Esophagus squamous epithelium (tissue), 5 donors: ENCODE data around the gene CYP2A6. TPM values are rescaled to one million over a fixed set of nuclear protein-coding genes. Genes with fewer than 3 reads are reported as not detected.
"Not testable (repeated sequence)": the region's sequence is repeated elsewhere in the genome, so short reads cannot be mapped to it uniquely, and the experiment has no call there.

Experiments used
- DNase-seq: peaks from one replicate; lab custom pipeline; 2025; lab: John Stamatoyannopoulos, UW
- H3K27ac ChIP-seq, 4 donors: fragments of 200-600 bp; sonication (generic); one replicate each; pipeline ENCODE4 v1.5.1; 2016 to 2019; ENCODE audit warnings: mild to moderate bottlenecking in 1 of 4
- H3K27me3 ChIP-seq, 4 donors: fragments of 200-600 bp; sonication (generic); 1 replicate in 3 of 4; 2 replicates in 1 of 4; pipeline versions ENCODE4 v1.5.1 to v1.6.0; 2017 to 2021; ENCODE audit warnings: antibody characterized with exemption in 1 of 4
- H3K36me3 ChIP-seq, 3 donors: fragments of 200-600 bp; sonication (generic); one replicate each; pipeline ENCODE4 v1.5.1; 2016 to 2019
- H3K4me1 ChIP-seq, 3 donors: fragments of 200-600 bp; sonication (generic); one replicate each; pipeline ENCODE4 v1.5.1; 2017 to 2019
- H3K4me3 ChIP-seq, 4 donors: fragments of 200-600 bp; sonication (generic); 1 replicate in 3 of 4; 2 replicates in 1 of 4; pipeline ENCODE4 v1.5.1; 2016 to 2019; ENCODE audit warnings: mild to moderate bottlenecking in 2 of 4, moderate library complexity in 1 of 4
- H3K9me3 ChIP-seq, 3 donors: fragments of 200-600 bp; sonication (generic); one replicate each; pipeline ENCODE4 v1.5.1; 2016 to 2019
- POLR2A ChIP-seq, 4 donors: fragments of 450-650 bp; IDR thresholded peaks; one replicate each; pipeline ENCODE4 v1.6.1; 2017; ENCODE audit warnings: antibody characterized with exemption in 4 of 4, mild to moderate bottlenecking in 4 of 4, moderate library complexity in 3 of 4
- WGBS, 2 donors: methylation state at CpG; one replicate each; pipeline ENCODE4 v1.1.5; 2018; 5-methylcytosine and 5-hydroxymethylcytosine counted together
- intact Hi-C: fragments of 100-400 bp; cut with DNase I; formaldehyde crosslinking; loops from one replicate; pipeline ENCODE4 v1.15.0; 2022
- total RNA-seq, 4 donors: library from RNA; depleted of rRNA; stranded (reverse); fragments of >200 nt; gene quantifications; one replicate each; pipeline ENCODE4 v1.1.0, GENCODE V29; 2016
- TF ChIP-seq, protein P1 (sequence below), 6 experiments: fragments of 450-650 bp in 4 of 6; fragments of 200-600 bp in 2 of 6; sonication (generic) in 2 of 6; IDR thresholded peaks; one replicate each; pipeline ENCODE4 v1.5.1; 2016 to 2019; ENCODE audit warnings: antibody characterized with exemption in 6 of 6, mild to moderate bottlenecking in 4 of 6, moderate library complexity in 4 of 6
- donor health status: DM: yes; HTN: yes; CAD: no.

Gene CYP2A6
- total RNA-seq, 4 donors from 2014 or later: not detected

DNA sequence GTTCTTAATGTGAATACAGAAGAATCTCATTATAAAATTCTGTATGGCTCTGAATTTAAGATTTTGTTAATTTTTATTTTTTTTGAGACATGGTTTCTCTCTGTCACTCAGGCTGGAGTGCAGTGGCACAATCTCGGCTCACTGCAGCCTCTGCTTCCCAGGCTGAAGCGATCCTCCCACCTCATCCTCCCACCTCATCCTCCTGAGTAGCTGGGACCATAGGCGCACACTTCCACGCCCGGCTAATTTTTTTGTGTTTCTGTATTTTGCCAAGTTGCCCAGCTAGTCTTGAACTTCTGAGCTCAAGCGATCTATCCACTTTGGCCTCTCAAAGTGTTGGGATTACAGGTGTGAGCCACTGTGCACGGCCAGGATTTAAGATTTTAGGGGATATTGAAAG is 17.5 kb upstream of the CYP2A6 start:
- TF ChIP-seq, protein P1, sequence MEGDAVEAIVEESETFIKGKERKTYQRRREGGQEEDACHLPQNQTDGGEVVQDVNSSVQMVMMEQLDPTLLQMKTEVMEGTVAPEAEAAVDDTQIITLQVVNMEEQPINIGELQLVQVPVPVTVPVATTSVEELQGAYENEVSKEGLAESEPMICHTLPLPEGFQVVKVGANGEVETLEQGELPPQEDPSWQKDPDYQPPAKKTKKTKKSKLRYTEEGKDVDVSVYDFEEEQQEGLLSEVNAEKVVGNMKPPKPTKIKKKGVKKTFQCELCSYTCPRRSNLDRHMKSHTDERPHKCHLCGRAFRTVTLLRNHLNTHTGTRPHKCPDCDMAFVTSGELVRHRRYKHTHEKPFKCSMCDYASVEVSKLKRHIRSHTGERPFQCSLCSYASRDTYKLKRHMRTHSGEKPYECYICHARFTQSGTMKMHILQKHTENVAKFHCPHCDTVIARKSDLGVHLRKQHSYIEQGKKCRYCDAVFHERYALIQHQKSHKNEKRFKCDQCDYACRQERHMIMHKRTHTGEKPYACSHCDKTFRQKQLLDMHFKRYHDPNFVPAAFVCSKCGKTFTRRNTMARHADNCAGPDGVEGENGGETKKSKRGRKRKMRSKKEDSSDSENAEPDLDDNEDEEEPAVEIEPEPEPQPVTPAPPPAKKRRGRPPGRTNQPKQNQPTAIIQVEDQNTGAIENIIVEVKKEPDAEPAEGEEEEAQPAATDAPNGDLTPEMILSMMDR (IDR thresholded peaks at IDR 0.05): no peak
- no peak for TF ChIP-seq POLR2A (IDR thresholded peaks at IDR 0.05)
- Histone ChIP-seq H3K4me3 (no peak overlapping the region), H3K36me3 (no peaks in the 10 kb centered on the region), H3K27me3 (no peaks in the 10 kb centered on the region), H3K9me3 (no peaks in the 10 kb centered on the region), H3K27ac (no peak overlapping the region), H3K4me1 (no peaks in the 10 kb centered on the region)
- DNase-seq: no peak
- 81 to 88% methylated on average over 5 to 6 of the region's 7 CpGs for WGBS, 2 donors
- intact Hi-C loops: no loop called here

DNA sequence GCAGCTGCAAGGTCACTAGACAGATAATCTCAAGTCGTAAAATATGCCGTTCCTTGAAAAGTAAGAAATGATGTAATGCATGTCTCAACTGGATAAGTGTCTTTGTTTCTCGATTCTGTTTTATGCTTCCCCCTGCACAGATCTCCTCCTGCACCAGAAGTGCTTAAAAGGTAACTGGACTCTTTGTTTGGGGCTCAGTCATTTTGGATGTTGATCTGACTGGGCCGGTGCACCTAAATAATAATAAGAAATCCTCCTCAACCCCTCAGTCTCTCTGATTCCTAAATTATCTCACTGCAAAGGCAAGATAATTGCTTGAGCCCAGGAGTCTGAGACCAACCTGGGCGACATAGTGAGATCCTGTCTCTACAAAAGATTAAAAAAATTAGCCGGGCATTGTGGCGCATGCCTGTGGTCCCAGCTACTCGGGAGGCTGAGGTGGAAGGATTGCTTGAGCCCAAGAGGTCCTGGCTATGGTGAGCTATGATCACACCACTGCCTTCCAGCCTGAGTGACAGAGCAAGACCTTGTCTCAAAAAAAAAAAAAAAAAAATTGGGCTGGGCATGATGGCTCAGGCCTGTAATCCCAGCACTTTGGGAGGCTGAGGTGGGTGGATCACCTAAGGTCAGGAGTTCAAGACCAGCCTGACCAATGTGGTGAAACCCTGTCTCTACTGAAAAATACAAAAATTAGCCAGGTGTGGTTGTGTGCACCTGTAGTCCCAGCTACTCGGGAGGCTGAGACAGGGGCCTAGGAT is 14.7 kb upstream of the CYP2A6 start:
- H3K4me3 ChIP-seq, DNase-seq, H3K27ac ChIP-seq, H3K36me3 ChIP-seq, H3K4me1 ChIP-seq, intact Hi-C loops, H3K27me3 ChIP-seq, H3K9me3 ChIP-seq: not testable (repeated sequence)
- WGBS, 2 donors: 34 to 69% methylated on average over 4 to 9 of the region's 9 CpGs

DNA sequence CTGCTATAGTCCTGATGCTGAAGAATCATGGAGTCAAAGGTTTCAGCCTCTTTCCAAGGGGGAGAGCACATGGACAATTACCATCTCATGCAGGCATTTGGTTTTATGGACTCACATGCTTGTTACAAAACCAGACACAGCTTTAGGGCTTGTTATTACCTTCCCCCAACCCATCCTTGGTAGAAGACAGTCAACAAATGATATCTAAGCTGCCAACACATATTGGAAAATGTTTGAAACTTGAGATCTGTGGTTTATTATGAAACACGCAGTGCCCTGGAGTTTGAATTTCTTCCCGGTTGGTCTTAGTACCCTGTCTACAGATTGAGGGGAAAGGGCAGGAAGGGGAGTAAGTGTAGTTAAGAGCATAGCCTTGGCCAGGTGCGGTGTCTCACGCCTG is 12.5 kb upstream of the CYP2A6 start:
- no peak for DNase-seq

DNA sequence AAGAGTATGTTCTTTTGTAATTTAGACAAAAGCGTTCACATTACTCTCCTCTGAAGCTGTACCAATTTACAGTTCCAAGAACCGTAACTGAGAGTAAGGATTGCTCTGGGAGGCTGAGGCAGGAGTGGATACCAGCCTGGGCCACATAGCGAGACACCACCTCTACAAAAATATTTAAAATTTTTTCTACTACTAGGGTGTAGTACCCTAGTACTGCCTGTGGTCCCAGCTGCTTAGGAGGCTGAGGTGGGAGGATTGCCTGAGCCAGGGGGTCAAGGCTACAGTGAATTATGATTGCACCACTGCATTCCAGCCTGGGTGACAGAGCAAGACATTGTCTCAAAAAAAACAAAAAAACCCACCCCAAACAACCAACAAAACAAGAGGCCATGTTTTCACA is 12.1 kb upstream of the CYP2A6 start:
- no peak for DNase-seq
- intact Hi-C loops: no loop called here
- TF ChIP-seq, protein P1 (IDR thresholded peaks at IDR 0.05): no peak
- TF ChIP-seq POLR2A (IDR thresholded peaks at IDR 0.05): no peak
- Histone ChIP-seq H3K27ac (no peak overlapping the region), H3K4me3 (no peak overlapping the region), H3K4me1 (no peaks in the 10 kb centered on the region), H3K36me3 (no peaks in the 10 kb centered on the region), H3K27me3 (no peaks in the 10 kb centered on the region), H3K9me3 (no peaks in the 10 kb centered on the region)
- WGBS, 2 donors: 77 to 89% methylated on average over 3 of the region's 3 CpGs

More for the DNA sequence above, 12.5 kb upstream of the CYP2A6 start:
- Histone ChIP-seq H3K4me1 (no peaks in the 10 kb centered on the region), H3K27ac (no peak overlapping the region), H3K9me3 (no peaks in the 10 kb centered on the region), H3K27me3 (no peaks in the 10 kb centered on the region), H3K36me3 (no peaks in the 10 kb centered on the region), H3K4me3 (no peak overlapping the region)
- no peak for TF ChIP-seq POLR2A (IDR thresholded peaks at IDR 0.05)
- TF ChIP-seq, protein P1 (IDR thresholded peaks at IDR 0.05): no peak
- 87% methylated on average over 4 of the region's 4 CpGs; no CpG with 5 or more reads in 1 of the 2 donors for WGBS, 2 donors
- intact Hi-C loops: no loop called here

DNA sequence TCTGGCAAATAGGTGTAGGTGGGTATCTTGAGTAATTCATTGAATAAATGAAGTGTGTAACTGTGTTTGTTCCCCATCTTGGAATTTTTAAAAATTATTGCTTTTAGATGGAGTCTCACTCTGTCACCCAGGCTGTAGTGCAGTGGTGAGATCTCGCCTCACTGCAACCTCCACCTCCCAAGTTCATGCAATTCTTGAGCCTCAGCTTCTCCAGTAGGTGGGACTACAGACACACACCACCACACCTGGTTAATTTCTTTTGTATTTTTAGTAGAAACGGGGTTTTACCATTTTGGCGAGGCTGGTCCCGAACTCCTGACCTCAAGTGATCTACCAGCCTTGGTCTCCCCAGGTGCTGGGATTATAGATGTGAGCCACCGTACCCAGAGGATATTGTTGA is 7.9 kb upstream of the CYP2A6 start:
- H3K27ac ChIP-seq: no peak overlapping the region
- 45 to 83% methylated on average over 4 to 5 of the region's 5 CpGs for whole genome bisulfite sequencing, 2 donors
- H3K4me3 ChIP-seq: no peak overlapping the region
- intact Hi-C loops: no loop called here
- TF ChIP-seq, protein P1 (IDR thresholded peaks at IDR 0.05): no peak
- TF ChIP-seq POLR2A (IDR thresholded peaks at IDR 0.05): no peak
- no peaks in the 10 kb centered on the region for H3K36me3 ChIP-seq
- H3K9me3 ChIP-seq: no peaks in the 10 kb centered on the region
- H3K4me1 ChIP-seq: no peaks in the 10 kb centered on the region
- DNase-seq: no peak
- H3K27me3 ChIP-seq: no peaks in the 10 kb centered on the region

DNA sequence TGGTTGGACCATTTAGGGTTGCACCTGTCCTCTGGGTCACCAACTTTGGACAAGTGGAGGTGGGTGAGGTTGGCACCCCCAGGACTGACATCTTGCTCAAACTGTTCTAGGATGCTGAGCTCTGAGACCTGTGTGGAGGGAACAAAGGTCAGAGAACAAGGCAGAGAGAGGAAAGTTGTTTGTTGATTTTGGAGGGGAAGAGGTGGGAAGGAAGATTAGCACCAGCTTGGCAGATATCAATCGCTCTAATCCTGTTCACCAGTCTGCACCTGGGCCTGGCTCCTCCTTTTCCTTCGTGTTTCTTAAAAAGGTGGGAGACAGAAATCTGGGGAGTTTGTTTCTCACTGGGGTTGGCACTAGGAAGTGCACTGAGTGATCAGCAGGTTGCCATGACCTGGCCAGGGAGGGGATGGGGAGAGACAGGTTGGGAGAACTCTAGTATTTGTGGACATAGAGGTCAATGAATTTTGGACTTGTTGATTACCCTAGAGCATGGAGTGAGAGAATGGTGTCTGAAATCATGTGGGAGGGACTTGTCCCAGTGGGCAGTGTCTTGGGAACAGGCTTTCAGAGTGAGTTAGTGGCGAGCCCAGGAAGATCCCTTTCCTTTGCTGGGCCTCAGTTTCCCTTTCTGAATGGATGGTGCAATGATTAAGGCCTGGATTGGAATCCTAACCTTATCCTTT is 2.4 kb upstream of the CYP2A6 start:
- H3K4me1 ChIP-seq, H3K27ac ChIP-seq, H3K9me3 ChIP-seq, intact Hi-C loops, H3K4me3 ChIP-seq, H3K36me3 ChIP-seq, DNase-seq: not testable (repeated sequence)
- 47 to 60% methylated on average over 2 of the region's 3 CpGs for WGBS, 2 donors
- peaks cover 0 to 33% (median 0%) of the 10 kb centered on the region in 4 donors for H3K27me3 ChIP-seq

DNA sequence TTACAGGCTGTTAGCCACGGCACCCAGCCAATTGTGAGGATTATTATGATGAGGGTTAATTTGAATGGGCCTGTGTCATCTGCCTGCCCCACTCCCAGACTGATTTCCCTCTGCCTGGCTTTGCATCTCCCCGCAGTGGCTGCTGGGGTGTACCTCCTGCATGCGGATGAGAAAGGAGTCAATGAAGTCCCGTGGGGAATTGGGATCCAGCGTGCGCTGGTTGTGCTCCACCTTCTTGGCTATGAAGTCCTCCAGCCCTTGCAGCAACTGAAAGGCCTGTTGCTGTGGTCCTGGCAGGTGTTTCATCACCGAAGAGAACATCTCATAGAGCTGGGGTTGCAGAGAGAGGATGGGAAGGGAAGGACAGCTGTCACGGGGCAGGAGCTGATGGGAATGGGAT is 3.5 kb downstream of the CYP2A6 start:
- Histone ChIP-seq H3K4me1 (peaks cover 0 to 19% (median 0%) of the 10 kb centered on the region in 3 donors), H3K27me3 (peaks cover 0 to 47% (median 0%) of the 10 kb centered on the region in 4 donors)
- H3K9me3 ChIP-seq, H3K36me3 ChIP-seq, intact Hi-C loops, DNase-seq, H3K27ac ChIP-seq, H3K4me3 ChIP-seq: not testable (repeated sequence)
- 63 to 75% methylated on average over 1 to 4 of the region's 8 CpGs for WGBS, 2 donors

DNA sequence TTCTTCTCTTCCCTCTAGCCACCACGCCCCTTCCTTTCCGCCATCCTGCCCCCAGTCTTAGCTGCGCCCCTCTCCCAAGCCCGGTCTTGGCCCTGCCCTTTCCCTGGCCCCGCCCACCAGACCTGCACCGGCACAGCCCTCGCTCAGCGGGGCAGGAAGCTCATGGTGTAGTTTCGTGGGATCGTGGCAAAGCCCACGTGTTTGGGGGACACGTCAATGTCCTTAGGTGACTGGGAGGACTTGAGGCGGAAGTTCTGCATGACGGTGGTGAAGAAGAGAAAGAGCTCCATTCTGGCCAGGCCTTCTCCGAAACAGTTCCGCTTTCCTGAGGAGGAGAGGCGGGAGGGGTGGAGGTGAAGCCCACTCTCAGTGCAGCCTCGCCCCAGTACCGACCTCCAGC is 6.6 kb downstream of the CYP2A6 start:
- DNase-seq, H3K27ac ChIP-seq, H3K9me3 ChIP-seq, intact Hi-C loops, H3K36me3 ChIP-seq: not testable (repeated sequence)
- H3K27me3 ChIP-seq: peaks cover 0 to 24% (median 0%) of the 10 kb centered on the region in 4 donors
- WGBS, 2 donors: 0% methylated on average over 1 of the region's 19 CpGs; no CpG with 5 or more reads in 1 of the 2 donors
- peaks cover 0 to 18% (median 0%) of the 10 kb centered on the region in 3 donors for H3K4me1 ChIP-seq
- H3K4me3 ChIP-seq: peak overlapping the region in 2 of 4 donors; percentile 22
